GM21360 (cell line): Measurements from ENCODE around the gene LRP3.
"Not testable (repeated sequence)": the region's sequence is repeated elsewhere in the genome, so short reads cannot be mapped to it uniquely, and the experiment has no call there.

Experiments used
- ATAC-seq: cut with Tn5 transposase; IDR thresholded peaks from one replicate; pipeline ENCODE4 v1.9.1; 2021; ENCODE audit warnings: mild to moderate bottlenecking, moderate library complexity; ENCODE audit not compliant: unreplicated experiment

The LRP3 gene

GRCh38 chr19:33215438-33216197, 21.5 kb downstream of the LRP3 start:
- no peak for ATAC-seq

- ATAC-seq = no peak
These were observed 22.2 kb downstream of the LRP3 start for GRCh38 chr19:33216198-33216830.

DNA sequence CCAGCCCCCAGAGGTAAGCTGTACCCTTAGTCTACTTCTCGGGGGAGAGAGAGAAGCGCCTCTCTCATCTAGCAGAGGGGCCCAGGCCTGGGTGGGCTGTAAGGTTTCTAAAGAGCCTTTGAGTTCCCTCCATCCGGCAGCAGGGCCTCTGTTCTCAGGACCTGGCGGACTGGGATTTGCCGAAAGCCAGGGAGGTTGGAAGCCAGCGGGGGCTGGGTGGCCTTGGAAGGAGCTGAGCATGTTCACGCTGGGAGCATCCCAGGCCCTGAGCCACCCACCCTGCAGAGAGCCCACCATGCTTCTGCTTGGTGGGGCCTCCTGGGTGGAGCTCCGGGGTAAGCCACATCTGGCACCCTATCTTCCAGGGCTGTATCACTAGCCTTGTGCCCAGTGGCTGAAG, 23.8 kb downstream of the LRP3 start:
- no peak for ATAC-seq

DNA sequence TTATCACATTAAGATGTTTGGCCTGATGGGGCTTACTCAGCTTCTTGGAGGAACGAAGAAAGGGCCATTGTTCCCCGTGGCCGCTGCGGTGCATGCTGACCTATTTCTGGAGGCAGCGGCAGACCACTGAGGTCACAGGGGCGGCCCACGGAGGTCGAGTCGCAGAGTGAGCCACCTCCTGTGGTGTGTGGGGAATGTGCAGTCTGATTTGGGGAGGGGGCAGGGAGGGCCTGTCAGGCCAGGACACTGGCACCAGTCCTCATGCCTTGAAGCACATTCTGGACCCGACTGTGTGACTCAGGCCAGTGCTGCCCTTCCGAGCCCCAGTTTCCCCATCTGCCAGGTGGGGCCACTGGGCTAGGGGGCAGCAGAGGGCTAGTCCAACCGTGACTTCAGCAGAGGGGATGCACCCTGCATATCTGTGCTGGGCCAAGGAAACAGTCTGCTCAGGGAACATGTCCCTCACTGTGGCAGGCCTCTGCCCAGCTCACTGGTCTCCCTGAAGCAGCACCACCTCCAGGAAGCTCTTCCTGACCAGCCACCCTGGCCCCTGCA, 25.2 kb downstream of the LRP3 start:
- no peak for ATAC-seq

DNA sequence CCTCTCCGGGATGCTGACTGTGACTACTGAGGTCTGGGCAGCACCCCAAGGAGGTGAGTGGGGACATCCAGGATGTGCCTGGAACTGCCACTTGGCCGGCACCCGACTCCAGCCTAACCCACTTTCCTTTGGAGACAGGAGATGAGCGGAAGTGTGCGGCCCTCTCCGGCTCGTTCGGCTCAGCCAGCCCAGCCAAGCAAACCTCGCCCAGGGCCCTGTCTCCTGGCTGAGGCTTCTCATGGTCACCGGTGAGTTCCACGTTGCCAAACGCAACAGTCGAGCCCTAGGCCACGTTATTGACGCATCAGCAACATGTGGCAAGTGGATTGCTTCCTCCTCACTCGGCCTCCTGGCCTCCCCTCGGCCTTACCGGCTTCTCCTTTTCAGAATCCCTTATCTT, 26.0 kb downstream of the LRP3 start:
- ATAC-seq = no peak

GRCh38 chr19:33220735-33221134, 26.6 kb downstream of the LRP3 start:
- no peak for ATAC-seq

GRCh38 chr19:33221638-33222037, 27.5 kb downstream of the LRP3 start:
- no peak for ATAC-seq

- ATAC-seq = not testable (repeated sequence)
These were observed 28.1 kb downstream of the LRP3 start for GRCh38 chr19:33222255-33222654.

DNA sequence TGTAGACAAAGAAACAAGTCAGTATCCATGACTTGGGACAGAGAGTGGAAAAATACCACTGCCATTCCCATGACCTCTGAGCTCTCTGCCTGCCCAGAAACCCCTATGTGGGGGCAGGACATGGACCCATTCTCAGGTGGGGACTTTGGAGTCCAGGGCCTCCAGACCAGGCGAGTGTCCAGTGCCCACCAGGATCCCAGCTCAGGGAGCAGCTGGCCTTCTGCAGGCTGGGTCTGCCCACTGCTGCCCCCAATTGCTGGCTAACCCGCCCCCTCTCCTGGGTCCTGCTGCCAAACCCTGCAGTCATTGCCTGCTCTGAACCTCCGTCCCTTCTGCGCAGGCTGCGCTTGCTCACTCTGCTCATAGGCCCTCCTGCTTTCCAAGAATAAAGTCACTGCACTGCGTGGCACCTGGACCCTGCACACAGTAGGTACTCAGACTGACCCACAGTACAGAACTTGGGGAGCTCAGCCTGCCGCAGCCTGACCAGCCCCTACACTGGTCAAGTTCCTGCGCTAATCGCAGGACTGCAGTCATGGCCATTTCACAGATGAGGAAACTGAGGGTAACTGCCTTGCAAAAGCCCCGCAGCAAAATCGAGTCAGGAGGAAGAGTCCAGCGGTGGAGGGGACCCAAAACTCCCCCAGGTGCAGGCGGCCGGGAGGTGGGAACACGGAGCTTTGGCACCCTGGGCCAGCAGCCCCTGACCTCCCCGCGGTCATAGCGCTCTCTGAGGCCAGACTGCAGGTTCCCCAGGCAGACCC, 30.7 kb downstream of the LRP3 start:
- ATAC-seq = no peak

DNA sequence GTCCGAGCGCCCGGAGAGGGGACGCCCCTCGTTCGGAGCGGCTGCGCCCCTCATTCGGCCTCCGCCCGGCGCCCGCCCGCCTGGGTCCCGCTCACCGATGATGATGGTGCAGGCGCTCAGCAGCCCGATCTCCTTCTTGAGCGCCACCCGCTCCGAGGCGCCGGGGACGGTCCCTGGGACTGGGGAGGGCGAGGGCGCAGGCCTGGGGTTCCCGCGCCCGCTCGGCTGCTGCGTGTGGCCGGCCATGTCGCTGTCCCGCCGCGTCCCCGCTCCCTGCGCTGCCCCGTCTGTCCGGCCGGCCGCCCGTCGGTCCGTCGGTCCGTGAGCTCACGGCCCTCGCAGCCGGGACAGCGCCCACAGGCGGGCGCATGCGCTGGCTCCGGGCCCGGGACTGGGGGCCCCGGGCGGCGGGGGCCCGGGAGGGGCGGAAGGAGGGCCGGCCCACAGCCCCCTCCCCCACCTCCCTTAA, 31.4 kb downstream of the LRP3 start, which contains the start of gene SLC7A10:
TSS of gene SLC7A10 (minus strand) at position 393 of the 469 bp plus-strand sequence. CDS start at position 246, 147 bp downstream.
- ATAC-seq = no peak

DNA sequence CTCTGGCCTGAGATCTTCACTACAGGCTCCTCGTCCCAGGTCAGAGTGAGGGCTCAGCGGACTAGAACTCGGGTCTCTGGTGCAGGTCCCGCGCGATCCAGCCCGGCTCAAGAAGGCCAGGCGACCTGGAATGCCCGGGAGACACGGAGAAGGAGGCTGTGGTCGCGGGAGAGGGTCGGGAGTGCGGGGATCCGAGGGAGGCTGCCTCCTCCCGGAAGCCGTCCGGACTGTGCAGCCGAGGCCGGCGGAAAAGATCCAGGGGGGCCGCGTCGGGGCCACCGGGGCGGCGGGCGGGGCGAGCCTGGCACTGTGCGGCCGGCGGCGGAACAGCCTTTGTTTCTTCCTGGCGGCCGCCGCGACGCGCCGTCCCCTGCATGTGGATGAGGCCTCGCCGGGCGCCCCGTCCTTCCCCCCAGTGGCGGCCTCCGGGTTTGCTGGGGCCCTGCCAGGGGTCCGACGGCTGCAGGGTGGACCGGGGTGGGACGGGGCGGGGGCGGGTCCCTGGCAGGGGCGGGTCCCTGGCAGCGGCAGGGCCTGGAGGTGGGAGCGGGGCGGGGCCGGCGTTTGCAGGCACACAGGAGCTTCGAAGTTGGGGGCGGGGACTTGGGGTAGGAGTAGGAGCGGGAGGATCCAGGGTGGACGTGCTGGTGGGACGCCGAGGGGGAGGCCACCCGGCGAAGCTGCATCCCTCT, 32.6 kb downstream of the LRP3 start:
- ATAC-seq = no peak

- no peak for ATAC-seq
These were observed 33.1 kb downstream of the LRP3 start for GRCh38 chr19:33227242-33227650.

- no peak for ATAC-seq
These were observed 33.9 kb downstream of the LRP3 start for GRCh38 chr19:33227870-33228599.

GRCh38 chr19:33229962-33230361, 35.8 kb downstream of the LRP3 start:
- ATAC-seq = no peak

- ATAC-seq = no peak
These were observed 37.4 kb downstream of the LRP3 start for GRCh38 chr19:33231511-33231910.

GRCh38 chr19:33232656-33233055, 38.5 kb downstream of the LRP3 start:
- no peak for ATAC-seq

GRCh38 chr19:33233056-33233873, 39.1 kb downstream of the LRP3 start:
- no peak for ATAC-seq

GRCh38 chr19:33234092-33234491, 40.0 kb downstream of the LRP3 start:
- ATAC-seq = no peak

DNA sequence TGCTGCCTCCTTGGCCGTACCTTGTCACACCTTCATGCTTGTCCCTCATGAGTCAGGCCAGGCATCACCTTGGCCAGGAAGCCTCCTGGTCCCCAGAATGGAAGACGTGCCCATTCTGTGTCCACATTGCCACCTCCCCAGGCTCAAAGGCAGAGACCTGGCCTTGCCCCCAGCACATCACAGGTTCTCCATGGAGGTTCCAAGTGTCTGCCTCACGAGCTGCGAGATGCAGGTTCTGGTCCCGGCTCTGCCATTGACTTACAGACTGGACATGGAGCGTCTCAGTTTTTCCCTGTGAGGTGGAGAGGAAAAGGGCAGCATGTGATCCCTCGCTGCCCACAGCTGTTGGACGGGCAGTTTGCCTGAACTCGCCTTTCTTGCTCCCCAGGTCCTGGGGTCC, 40.6 kb downstream of the LRP3 start:
- no peak for ATAC-seq
